ENCODE results near the gene NOS1. TPM values are rescaled to one million over a fixed set of nuclear protein-coding genes. Genes with fewer than 3 reads are reported as not detected.

Gene NOS1
- total RNA-seq, 2 donors from 2014 or later = 0.06 to 0.45 TPM

DNA sequence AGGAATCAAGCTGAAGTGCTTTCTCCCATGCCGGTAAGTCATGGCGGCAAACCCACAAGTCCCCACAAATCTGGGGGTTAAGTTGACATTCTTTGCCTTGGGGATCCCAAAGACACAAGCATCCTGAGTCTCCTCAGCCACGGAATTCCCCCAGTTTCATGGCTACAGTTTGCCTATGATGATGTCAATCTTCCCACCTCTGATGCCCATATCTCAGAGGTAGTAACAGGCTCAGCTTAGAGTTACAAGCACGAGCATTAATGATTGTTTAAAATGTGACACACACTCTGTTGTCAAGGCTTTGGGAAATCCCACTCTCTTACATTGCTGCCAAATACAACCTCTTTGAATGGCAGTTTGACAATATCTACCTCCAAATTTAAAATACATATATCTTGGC, 22.3 kb downstream of the NOS1 start:
- DNase-seq (no peak), ATAC-seq (no peak)
- intact Hi-C loops (cut with DNase I, micrococcal nuclease) = no loop called here

- ATAC-seq = no peak
- intact Hi-C loops (cut with DNase I, micrococcal nuclease) = no loop called here
- DNase-seq = no peak
These were observed 26.4 kb downstream of the NOS1 start for GRCh38 chr12:117334855-117335587.

DNA sequence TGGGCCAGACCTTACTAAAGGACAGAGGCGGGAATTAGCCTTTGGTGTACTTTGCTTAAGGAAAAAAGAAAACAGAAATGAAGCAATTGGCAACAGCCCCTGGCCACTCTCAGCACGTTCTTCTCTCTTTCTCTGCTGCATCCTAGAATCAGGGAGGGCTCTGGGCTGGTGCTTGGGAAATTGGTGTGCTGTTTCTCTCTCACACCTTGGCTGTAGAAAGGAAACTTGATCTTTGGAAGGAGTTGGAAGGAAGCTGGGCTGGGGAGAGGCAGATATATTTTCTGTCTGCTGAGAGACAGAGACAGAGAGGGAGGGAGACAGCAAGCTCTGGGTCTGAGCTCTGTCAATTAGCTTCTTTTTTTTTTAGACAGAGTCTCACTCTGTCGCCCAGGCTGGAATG, 27.4 kb downstream of the NOS1 start:
- intact Hi-C loops (cut with DNase I, micrococcal nuclease) = no loop called here
- no peak for ATAC-seq
- no peak for DNase-seq

DNA sequence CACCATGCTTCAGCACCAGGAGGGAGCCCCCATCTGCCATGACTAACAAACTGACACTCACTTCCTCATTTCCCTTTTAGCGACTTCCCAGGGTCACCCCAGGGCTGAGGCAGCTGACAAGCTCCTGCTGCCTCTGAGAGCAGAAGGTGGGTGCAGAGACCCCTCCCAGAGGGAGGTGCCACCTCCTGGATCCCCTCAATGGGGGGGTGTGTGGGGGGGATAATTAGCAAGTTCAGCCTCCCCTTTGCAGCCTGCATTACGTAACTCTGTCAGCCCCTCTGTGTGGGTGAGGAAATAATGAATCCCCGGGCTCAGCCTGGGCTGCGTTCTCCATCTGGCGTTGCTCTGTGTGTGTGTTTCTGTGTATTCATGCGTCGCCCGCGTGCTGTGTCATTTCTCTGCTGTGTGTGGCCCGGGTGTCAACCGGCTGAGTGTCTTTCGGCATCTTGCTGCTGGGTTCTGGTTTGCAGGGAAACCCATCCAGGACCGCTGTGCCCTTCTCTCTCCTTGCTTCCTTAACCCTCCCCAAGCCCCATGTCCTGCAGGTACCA, 28.0 kb downstream of the NOS1 start:
- no peak for ATAC-seq
- no peak for DNase-seq
- intact Hi-C loops (cut with DNase I, micrococcal nuclease) = no loop called here

GRCh38 chr12:117331691-117332090, 29.7 kb downstream of the NOS1 start:
- intact Hi-C loops (cut with DNase I, micrococcal nuclease) = no loop called here

DNA sequence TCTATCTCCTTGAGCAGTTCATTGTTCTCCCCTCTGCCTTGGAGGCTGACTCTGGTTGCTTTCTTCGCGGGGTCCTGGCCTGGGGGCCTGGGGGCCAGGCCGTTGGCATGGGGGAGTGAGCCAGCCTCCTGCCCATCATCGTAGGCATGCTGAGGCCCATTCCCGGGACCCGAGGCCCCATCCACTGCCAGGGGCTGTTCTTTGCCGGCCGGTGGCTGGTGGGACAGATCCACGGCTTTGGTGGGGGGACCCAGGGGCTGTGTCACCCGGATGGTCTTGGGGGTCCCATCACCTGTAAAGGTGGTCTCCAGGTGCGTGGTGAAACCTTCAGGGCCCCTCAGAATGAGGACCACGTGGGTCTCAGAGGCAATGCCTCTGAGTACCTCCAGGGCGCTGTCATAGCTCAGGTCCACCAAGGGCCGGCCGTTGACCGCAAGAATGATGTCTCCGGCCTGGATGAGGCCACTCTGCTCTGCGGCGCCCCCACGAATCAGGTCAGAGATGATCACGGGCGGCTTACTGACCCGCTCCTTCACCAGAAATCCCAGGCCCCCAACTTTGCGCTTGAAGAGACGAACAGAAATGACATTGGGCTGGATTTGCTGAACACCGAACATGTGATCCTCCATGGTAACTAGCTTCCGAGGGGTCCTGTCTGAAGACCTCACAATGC, 30.8 kb downstream of the NOS1 start:
- no peak for ATAC-seq
- intact Hi-C loops (cut with DNase I, micrococcal nuclease) = no loop called here
- no peak for DNase-seq

More at GRCh38 chr12:117331691-117332090, 29.7 kb downstream of the NOS1 start:
- ATAC-seq = no peak
- DNase-seq = no peak

GRCh38 chr12:117329756-117330155, 31.7 kb downstream of the NOS1 start:
- intact Hi-C loops (cut with DNase I, micrococcal nuclease) = no loop called here
- ATAC-seq = no peak
- no peak for DNase-seq

DNA sequence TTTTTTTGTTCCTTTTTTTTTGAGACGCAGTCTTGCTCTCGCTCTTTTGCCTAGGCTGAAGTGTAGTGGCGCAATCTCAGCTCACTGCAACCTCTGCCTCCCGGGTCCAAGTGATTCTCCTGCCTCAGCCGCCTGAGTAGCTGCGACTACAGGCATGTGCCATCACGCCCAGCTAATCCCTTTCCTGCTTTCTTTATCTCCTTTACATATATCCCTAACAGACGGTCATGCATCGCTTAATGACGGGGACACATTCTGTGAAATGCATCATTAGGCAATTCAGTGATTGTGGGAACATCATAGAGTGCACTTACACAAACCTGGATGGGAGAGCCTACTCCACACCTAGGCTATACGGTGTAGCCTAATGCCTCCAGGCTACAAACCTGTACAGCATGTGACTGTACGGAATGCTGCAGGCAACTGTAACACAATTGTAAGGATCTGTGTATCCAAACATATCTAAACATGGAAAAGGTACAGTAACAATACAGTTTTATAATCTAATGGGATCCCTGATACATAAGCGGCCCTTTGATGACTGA, 32.8 kb downstream of the NOS1 start:
- no peak for ATAC-seq
- intact Hi-C loops (cut with DNase I, micrococcal nuclease) = no loop called here
- DNase-seq = no peak

DNA sequence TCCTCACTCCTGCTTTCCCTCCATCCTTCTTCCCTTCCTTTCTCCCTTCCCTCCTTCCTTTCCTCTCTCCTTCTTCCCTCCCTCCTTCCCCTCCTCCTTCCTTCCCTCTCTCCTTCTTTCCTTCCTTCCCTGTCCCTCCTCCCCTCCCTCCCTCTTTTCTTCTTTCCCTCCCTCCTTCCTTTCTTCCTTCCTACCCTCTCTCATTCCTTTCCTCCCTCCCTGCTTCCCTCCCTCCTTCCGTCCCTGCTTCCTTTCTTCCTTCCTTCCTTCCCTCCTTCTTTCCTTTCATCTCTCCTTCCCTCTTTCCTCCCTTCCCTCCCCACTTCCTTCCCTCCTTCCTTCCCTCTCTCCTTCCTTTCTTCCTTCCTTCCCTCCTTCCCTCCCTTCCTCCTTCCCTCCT, 39.0 kb downstream of the NOS1 start:
- no peak for ATAC-seq
- intact Hi-C loops (cut with DNase I, micrococcal nuclease) = no loop called here

GRCh38 chr12:117321572-117321971, 39.9 kb downstream of the NOS1 start:
- DNase-seq (no peak), ATAC-seq (no peak)
- intact Hi-C loops (cut with DNase I, micrococcal nuclease) = no loop called here

More for the DNA sequence above, 39.0 kb downstream of the NOS1 start:
- no peak for DNase-seq

DNA sequence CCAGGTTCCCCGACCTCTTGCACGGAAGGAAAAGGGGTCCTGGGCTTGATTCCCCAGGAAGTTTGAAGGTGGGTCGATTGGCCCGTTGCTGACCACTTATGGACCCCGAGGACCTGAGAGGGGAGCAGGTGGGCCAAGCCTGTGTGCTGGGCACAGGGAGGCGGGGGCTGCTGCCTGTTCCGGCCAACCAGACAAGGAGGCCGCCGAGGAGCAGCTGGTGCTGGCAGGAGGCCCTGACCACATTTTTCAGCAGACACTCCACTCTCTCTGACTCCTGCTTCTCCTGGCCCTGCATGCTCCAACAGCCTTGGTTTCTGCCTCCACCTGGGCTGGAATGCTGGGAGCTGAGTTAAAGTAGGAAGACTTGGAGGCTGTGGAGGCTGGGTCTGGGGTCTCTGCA, 42.8 kb downstream of the NOS1 start:
- DNase-seq (no peak), ATAC-seq (no peak)
- intact Hi-C loops (cut with DNase I, micrococcal nuclease) = no loop called here

- ATAC-seq (no peak), DNase-seq (no peak)
- intact Hi-C loops (cut with DNase I, micrococcal nuclease) = no loop called here
These were observed 45.1 kb downstream of the NOS1 start for GRCh38 chr12:117316336-117316735.

GRCh38 chr12:117313926-117314325, 47.5 kb downstream of the NOS1 start:
- DNase-seq (no peak), ATAC-seq (no peak)
- intact Hi-C loops (cut with DNase I, micrococcal nuclease) = no loop called here

DNA sequence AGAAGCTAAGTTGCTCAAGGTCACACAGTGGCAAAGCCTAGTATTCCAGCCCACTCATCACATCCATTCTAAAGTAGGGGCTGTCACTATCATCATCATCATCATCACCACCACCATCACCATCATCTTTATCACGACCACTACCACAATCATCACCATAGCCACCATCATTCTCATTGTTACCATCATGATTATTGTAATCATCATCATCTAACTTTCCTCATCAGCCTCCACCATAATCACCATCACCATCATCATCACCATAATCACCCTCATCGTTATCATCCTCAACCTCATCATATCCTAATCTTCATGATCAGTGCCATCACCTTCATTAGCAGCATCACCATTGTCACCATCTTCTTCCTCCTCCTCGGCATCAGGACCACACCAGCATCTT, 48.7 kb downstream of the NOS1 start:
- intact Hi-C loops (cut with DNase I, micrococcal nuclease) = no loop called here
- ATAC-seq = no peak
- DNase-seq = no peak

GRCh38 chr12:117309276-117309925, 52.0 kb downstream of the NOS1 start:
- intact Hi-C loops (cut with DNase I, micrococcal nuclease) = no loop called here
- ATAC-seq (no peak), DNase-seq (no peak)

GRCh38 chr12:117300174-117300573, 61.3 kb downstream of the NOS1 start:
- no peak for DNase-seq
- intact Hi-C loops (cut with DNase I, micrococcal nuclease) = no loop called here
- no peak for ATAC-seq

- DNase-seq (no peak), ATAC-seq (no peak)
- intact Hi-C loops (cut with DNase I, micrococcal nuclease) = no loop called here
These were observed 62.7 kb downstream of the NOS1 start for GRCh38 chr12:117298648-117299225.

- ATAC-seq (no peak), DNase-seq (no peak)
- intact Hi-C loops (cut with DNase I, micrococcal nuclease) = no loop called here
These were observed 63.2 kb downstream of the NOS1 start for GRCh38 chr12:117298191-117298590.

DNA sequence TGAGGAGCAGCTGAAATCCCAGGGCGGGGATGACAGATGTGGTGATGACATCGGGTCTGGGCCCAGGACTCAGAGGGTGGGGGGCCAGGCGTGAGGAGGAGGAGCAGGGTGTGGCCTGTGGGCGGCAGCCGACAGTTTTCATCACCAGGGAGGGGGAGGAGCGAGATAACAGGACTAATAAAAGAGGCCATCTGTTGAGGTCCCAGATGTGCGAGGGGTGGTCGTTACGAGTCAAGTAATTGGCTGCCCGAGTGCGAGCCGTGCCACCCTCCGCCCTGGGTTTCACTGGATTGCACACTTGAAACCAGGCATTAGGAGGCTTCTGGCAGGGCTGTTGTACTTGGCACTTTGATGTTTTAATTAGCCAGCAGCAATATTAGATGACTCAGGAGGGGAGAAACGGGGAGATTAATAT, 67.2 kb downstream of the NOS1 start:
- ATAC-seq = no peak
- intact Hi-C loops (cut with DNase I, micrococcal nuclease) = no loop called here
- DNase-seq = no peak

All from left colon (tissue), 2 donors.